Measurements from ENCODE around the gene BORA.

The BORA gene

GRCh38 chr13:72727417-72728289 is at the start of gene BORA, which contains the start of gene MZT1:
Gene BORA (plus strand): TSS chr13:72727923. CDS start chr13:72728941, 1,018 bp downstream.
Gene MZT1 (minus strand): TSS chr13:72727629. CDS start chr13:72727602, 27 bp downstream.
- in situ Hi-C loops (cut with HindIII; ENCODE audit: low sequenced_read_pairs) = no loop called here
- TF ChIP-seq CTCF (IDR thresholded peaks at IDR 0.05; ENCODE audit: low read depth, low read length, missing control alignments) = no peak
- H3K4me3 ChIP-seq (ENCODE audit: low read depth, low read length) = peak within 1 kb of the TSS; percentile 93
- peak; percentile 96 for DNase-seq (ENCODE audit: low read depth)

GRCh38 chr13:72678312-72678711 is 49.4 kb upstream of the BORA start:
- no peak for TF ChIP-seq CTCF (IDR thresholded peaks at IDR 0.05; ENCODE audit: low read depth, low read length, missing control alignments)
- DNase-seq (ENCODE audit: low read depth) = no peak
- no peak overlapping the region for H3K4me3 ChIP-seq (ENCODE audit: low read depth, low read length)
- in situ Hi-C loops (cut with HindIII; ENCODE audit: low sequenced_read_pairs) = loop anchor here (25.0 kb wide), 1 partner anchor 1716 kb away; no protein-coding TSS in a partner anchor

GRCh38 chr13:72680353-72680752 is 47.4 kb upstream of the BORA start:
- in situ Hi-C loops (cut with HindIII; ENCODE audit: low sequenced_read_pairs) = loop anchor here (25.0 kb wide), 1 partner anchor 1718 kb away; no protein-coding TSS in a partner anchor
- H3K4me3 ChIP-seq (ENCODE audit: low read depth, low read length) = no peak overlapping the region
- DNase-seq (ENCODE audit: low read depth) = no peak
- no peak for TF ChIP-seq CTCF (IDR thresholded peaks at IDR 0.05; ENCODE audit: low read depth, low read length, missing control alignments)

GRCh38 chr13:72686766-72687165 is 41.0 kb upstream of the BORA start:
- in situ Hi-C loops (cut with HindIII; ENCODE audit: low sequenced_read_pairs) = loop anchor here (25.0 kb wide), 1 partner anchor 1724 kb away; no protein-coding TSS in a partner anchor
- TF ChIP-seq CTCF (IDR thresholded peaks at IDR 0.05; ENCODE audit: low read depth, low read length, missing control alignments) = no peak
- no peak for DNase-seq (ENCODE audit: low read depth)
- H3K4me3 ChIP-seq (ENCODE audit: low read depth, low read length) = no peak overlapping the region

- in situ Hi-C loops (cut with HindIII; ENCODE audit: low sequenced_read_pairs) = loop anchor here (25.0 kb wide), 1 partner anchor 1727 kb away; no protein-coding TSS in a partner anchor
- TF ChIP-seq CTCF (IDR thresholded peaks at IDR 0.05; ENCODE audit: low read depth, low read length, missing control alignments) = no peak
- no peak for DNase-seq (ENCODE audit: low read depth)
- no peak overlapping the region for H3K4me3 ChIP-seq (ENCODE audit: low read depth, low read length)
Measured at GRCh38 chr13:72689181-72689696, 38.5 kb upstream of the BORA start.

- DNase-seq (ENCODE audit: low read depth) = no peak
- no peak for TF ChIP-seq CTCF (IDR thresholded peaks at IDR 0.05; ENCODE audit: low read depth, low read length, missing control alignments)
- in situ Hi-C loops (cut with HindIII; ENCODE audit: low sequenced_read_pairs) = loop anchor here (25.0 kb wide), 1 partner anchor 1731 kb away; no protein-coding TSS in a partner anchor
- no peak overlapping the region for H3K4me3 ChIP-seq (ENCODE audit: low read depth, low read length)
Measured at GRCh38 chr13:72692884-72693514, 34.7 kb upstream of the BORA start.

Measured in astrocyte of the cerebellum (primary cell).